Uterus (tissue), 4 donors: ENCODE results near the gene ACSS1. TPM values are rescaled to one million over a fixed set of nuclear protein-coding genes. Genes with fewer than 3 reads are reported as not detected.
A peak's percentile ranks its signal among the peaks of the same experiment; 100 is the strongest.

Experiments
- DNase-seq, 2 donors: peaks; one replicate each; pipeline ENCODE4 v3.0.0-alpha.2; 2019 to 2020
- H3K27ac ChIP-seq, 2 donors: fragments of 200-600 bp; sonication (generic); 1 replicate in 1 of 2; 2 replicates in 1 of 2; pipeline ENCODE4 v1.5.1; 2016 to 2018
- H3K27me3 ChIP-seq, 2 donors: fragments of 200-600 bp; sonication (generic); one replicate each; pipeline ENCODE4 v1.5.1; 2018 to 2019; ENCODE audit warnings: control low read depth in 1 of 2
- H3K36me3 ChIP-seq, 2 donors: fragments of 200-600 bp; sonication (generic); one replicate each; pipeline ENCODE4 v1.5.1; 2019; ENCODE audit warnings: control low read depth in 1 of 2
- H3K4me1 ChIP-seq, 2 donors: fragments of 200-600 bp; sonication (generic); one replicate each; pipeline ENCODE4 v1.5.1; 2018 to 2019; ENCODE audit warnings: control low read depth in 1 of 2
- H3K4me3 ChIP-seq, 2 donors: fragments of 200-600 bp; sonication (generic); 1 replicate in 1 of 2; 2 replicates in 1 of 2; pipeline ENCODE4 v1.5.1; 2018 to 2019; ENCODE audit warnings: mild to moderate bottlenecking in 1 of 2
- H3K9me3 ChIP-seq, 2 donors: fragments of 200-600 bp; sonication (generic); one replicate each; pipeline ENCODE4 v1.5.1; 2019; ENCODE audit warnings: control low read depth in 1 of 2
- POLR2A ChIP-seq, 2 donors: fragments of 450-650 bp; IDR thresholded peaks; one replicate each; pipeline ENCODE4 v1.6.1; 2016; ENCODE audit warnings: antibody characterized with exemption in 2 of 2, mild to moderate bottlenecking in 1 of 2, moderate library complexity in 1 of 2
- intact Hi-C: fragments of 100-400 bp; cut with DNase I; formaldehyde crosslinking; loops from one replicate; pipeline ENCODE4 v1.15.1; 2023; ENCODE audit warnings: low total_unique reads
- total RNA-seq, 4 donors: library from RNA; depleted of rRNA in 3 of 4; stranded (reverse); fragments of >200 nt in 3 of 4; gene quantifications; one replicate each; pipeline versions ENCODE4 v1.1.0 to v1.2.4, GENCODE V29; 2014 to 2023
- TF ChIP-seq, protein P1 (sequence below), 4 experiments: fragments of 200-600 bp in 2 of 4; fragments of 450-650 bp in 2 of 4; sonication (generic) in 2 of 4; IDR thresholded peaks; one replicate each; pipeline ENCODE4 v1.5.1; 2016 to 2019; ENCODE audit warnings: antibody characterized with exemption in 4 of 4, mild to moderate bottlenecking in 2 of 4, moderate library complexity in 1 of 4
- donor health status: DM: yes; HTN: yes; CAD: no.

Gene ACSS1
- total RNA-seq, 4 donors from 2014 or later = 11.8 to 35.1 (median 23.1) TPM

DNA sequence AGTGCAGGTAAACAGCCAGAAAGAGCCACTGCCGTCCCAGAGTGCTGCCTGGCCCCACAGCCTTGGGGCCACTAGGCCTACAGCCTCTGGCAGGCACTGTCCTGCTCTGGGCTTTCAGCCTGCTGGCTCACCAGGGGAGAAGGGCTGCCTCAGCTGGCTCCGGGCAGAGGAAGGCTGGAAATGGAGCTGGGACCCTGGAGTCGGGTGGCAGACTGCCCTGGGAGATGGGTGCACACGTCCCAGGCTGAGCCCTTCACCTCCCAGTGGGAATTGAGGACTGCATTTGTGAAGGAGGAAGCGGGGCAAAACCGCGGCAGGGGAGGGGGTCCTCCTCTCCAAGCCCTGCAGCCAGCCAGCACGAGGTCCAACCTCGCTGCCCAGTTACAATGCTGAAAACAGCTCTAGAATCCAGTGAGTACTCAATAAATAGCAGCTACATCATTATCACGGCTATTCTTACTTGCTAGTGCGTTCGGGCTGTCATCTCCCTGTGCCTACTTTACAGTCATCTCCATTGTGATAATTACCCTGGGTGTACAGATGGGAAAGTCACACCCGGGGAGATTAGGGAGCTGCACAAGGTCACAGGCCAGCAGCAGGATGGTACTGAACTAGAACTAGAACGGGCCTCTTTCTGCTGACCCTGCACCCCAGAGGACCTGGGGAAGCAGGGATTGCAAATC lies 13.1 kb downstream of the ACSS1 start:
- intact Hi-C loops = no loop called here
- H3K4me3 ChIP-seq = no peak overlapping the region
- no peak for TF ChIP-seq POLR2A (IDR thresholded peaks at IDR 0.05)
- TF ChIP-seq, protein P1, sequence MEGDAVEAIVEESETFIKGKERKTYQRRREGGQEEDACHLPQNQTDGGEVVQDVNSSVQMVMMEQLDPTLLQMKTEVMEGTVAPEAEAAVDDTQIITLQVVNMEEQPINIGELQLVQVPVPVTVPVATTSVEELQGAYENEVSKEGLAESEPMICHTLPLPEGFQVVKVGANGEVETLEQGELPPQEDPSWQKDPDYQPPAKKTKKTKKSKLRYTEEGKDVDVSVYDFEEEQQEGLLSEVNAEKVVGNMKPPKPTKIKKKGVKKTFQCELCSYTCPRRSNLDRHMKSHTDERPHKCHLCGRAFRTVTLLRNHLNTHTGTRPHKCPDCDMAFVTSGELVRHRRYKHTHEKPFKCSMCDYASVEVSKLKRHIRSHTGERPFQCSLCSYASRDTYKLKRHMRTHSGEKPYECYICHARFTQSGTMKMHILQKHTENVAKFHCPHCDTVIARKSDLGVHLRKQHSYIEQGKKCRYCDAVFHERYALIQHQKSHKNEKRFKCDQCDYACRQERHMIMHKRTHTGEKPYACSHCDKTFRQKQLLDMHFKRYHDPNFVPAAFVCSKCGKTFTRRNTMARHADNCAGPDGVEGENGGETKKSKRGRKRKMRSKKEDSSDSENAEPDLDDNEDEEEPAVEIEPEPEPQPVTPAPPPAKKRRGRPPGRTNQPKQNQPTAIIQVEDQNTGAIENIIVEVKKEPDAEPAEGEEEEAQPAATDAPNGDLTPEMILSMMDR (IDR thresholded peaks at IDR 0.05) = no peak
- H3K4me1 ChIP-seq = peaks cover 10 to 13% of the 10 kb centered on the region in 2 donors
- H3K27ac ChIP-seq = no peak overlapping the region
- H3K36me3 ChIP-seq = no peaks in the 10 kb centered on the region
- H3K9me3 ChIP-seq = no peaks in the 10 kb centered on the region
- H3K27me3 ChIP-seq = no peaks in the 10 kb centered on the region
- no peak for DNase-seq

DNA sequence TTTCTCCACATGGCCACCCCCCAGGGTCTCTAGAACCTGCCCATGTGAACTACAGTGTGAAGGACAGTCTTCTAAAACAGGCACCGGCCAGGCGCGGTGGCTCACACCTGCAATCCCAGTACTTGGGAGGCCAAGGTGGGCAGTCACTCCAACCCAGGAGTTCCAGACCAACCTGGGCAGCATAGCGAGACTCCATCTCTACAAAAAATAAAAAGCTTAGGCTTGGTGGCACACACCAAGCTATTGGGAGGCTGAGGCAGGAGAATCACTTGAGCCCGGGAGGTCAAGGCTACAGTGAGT lies 13.7 kb downstream of the ACSS1 start:
- Histone ChIP-seq H3K27ac (no peak overlapping the region), H3K27me3 (no peaks in the 10 kb centered on the region), H3K4me1 (peaks cover 15 to 16% of the 10 kb centered on the region in 2 donors), H3K36me3 (no peaks in the 10 kb centered on the region), H3K4me3 (no peak overlapping the region), H3K9me3 (no peaks in the 10 kb centered on the region)
- no peak for TF ChIP-seq POLR2A (IDR thresholded peaks at IDR 0.05)
- TF ChIP-seq, protein P1 (IDR thresholded peaks at IDR 0.05) = no peak
- intact Hi-C loops = no loop called here
- no peak for DNase-seq

DNA sequence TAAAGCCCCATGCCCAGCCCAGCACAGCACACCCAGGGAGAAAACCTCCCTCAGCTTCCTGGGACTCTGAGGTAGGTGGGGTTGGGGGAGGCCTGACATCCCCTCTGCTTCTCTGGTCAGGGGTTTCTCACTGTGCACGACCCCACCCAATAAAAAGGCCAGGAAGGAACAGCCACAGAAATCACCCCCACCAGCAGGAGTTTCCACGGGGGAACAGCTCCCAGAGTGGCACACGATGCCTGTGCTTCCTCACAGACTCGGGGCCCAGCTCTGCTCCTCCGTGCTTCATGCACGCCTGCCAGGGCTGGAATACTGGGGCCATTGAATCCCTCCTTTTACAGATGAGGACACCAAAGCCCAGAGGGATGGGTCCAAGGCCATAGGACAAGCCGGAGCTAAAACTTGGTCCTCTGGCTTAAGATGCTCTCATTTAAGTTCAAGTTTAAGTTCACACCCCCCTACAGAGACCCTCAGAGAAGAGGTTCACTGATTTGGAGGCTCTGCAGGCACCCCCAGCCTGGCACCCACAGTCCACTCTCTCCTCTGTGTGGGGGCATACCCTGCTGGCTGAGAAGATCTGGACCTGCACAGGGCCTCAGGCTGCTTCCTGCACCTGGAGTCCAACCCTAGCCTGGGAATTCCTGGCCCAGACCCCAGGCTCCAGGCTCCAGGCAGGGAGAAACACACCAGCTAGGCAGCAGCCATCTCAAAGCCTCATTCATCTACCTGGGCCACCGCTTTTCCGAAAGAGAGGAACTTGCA lies 14.3 kb downstream of the ACSS1 start:
- intact Hi-C loops = no loop called here

DNA sequence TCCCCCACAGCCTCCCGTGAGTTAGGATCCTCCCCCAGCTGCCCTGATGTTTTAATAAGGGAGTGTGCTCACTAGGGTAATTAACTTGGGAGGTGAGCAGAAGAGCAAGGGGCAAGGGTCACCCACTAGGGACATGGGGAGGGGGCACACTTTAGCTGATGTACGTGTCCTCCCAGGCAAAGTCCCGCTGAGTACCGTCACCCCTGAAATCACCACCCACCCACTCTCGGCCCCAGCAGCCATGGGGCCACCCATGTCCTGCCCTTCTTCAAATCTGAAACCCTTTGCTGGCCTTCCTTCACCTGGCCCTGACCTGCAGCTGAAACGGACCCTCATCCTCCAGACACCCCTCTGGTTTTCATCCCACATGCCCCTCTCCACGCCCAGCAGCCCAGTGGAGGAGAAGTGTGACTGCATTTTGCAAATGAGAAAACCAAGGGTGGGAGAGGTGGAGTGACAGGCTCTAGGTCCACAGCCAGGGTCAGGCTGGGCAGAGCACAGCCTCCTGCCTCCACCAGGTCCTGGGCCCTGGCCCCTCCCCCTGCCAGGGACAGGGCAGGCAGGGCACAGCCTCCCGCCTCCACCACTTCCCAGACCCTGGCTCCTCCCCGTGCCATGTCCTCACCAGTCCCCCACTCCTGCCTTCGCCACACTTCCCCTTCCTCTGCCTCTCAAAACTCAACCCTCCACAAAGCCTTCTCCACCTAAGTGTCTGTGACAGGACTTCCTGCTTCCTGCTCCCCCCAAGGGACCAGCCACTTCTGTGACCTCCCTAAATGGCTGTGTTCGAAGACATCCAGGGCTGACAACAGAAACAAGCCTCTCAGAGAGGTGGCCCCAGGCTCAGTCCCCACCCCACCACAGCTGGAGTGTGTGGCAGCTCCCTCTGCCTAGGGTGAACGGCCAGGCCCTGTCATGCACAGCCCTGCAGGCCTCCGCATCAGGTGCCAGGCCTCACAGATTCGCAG lies 15.1 kb downstream of the ACSS1 start:
- Histone ChIP-seq H3K4me3 (no peak overlapping the region), H3K27me3 (no peaks in the 10 kb centered on the region), H3K36me3 (no peaks in the 10 kb centered on the region), H3K27ac (peak overlapping the region; percentile 42 to 62), H3K9me3 (no peaks in the 10 kb centered on the region), H3K4me1 (peaks cover 17 to 18% of the 10 kb centered on the region in 2 donors)
- intact Hi-C loops = no loop called here
- DNase-seq = no peak
- TF ChIP-seq, protein P1 (IDR thresholded peaks at IDR 0.05) = no peak
- no peak for TF ChIP-seq POLR2A (IDR thresholded peaks at IDR 0.05)

More for the DNA sequence above, 14.3 kb downstream of the ACSS1 start:
- no peak for DNase-seq
- no peaks in the 10 kb centered on the region for H3K9me3 ChIP-seq
- H3K36me3 ChIP-seq = no peaks in the 10 kb centered on the region
- peaks cover 17 to 18% of the 10 kb centered on the region in 2 donors for H3K4me1 ChIP-seq
- no peak overlapping the region for H3K4me3 ChIP-seq
- H3K27me3 ChIP-seq = no peaks in the 10 kb centered on the region
- TF ChIP-seq, protein P1 (IDR thresholded peaks at IDR 0.05) = no peak
- no peak for TF ChIP-seq POLR2A (IDR thresholded peaks at IDR 0.05)
- H3K27ac ChIP-seq = peak overlapping the region; percentile 42 to 62
